Lower leg skin (tissue), 3 donors: ENCODE measurements around the gene TEPSIN.

ENCODE experiments used
- CTCF ChIP-seq, 3 donors: fragments of 450-650 bp; IDR thresholded peaks; one replicate each; pipeline ENCODE4 v1.5.1; 2016; ENCODE audit warnings: antibody characterized with exemption in 3 of 3, mild to moderate bottlenecking in 3 of 3, moderate library complexity in 2 of 3
- POLR2A ChIP-seq, 2 donors: fragments of 450-650 bp; IDR thresholded peaks; one replicate each; pipeline ENCODE4 v1.6.1; 2016 to 2017; ENCODE audit warnings: antibody characterized with exemption in 2 of 2, mild to moderate bottlenecking in 1 of 2, moderate library complexity in 1 of 2

- TF ChIP-seq POLR2A (IDR thresholded peaks at IDR 0.05) (no peak), CTCF (IDR thresholded peaks at IDR 0.05) (no peak)
Observed at GRCh38 chr17:81265576-81265975, 26.7 kb upstream of the TEPSIN start.
